Stimulated activated CD8-positive, alpha-beta memory T cell treated with anti-CD3 and anti-CD28 coated beads, Interleukin-12 subunit alpha, Interleukin-12 subunit beta, amount 100 ng/mL, for 24 hours (primary cell): ENCODE measurements around the gene ZSCAN21.
A peak's percentile ranks its signal among the peaks of the same experiment; 100 is the strongest.

Experiments
- DNase-seq: peaks from one replicate; pipeline ENCODE4 v3.0.0-alpha.2; 2020; ENCODE audit errors: extremely low read depth

The ZSCAN21 gene

GRCh38 chr7:100099452-100099851 lies 49.9 kb downstream of the ZSCAN21 start:
- no peak for DNase-seq

GRCh38 chr7:100100420-100101015 lies 50.9 kb downstream of the ZSCAN21 start:
- peak; percentile 65 for DNase-seq

- peak; percentile 94 for DNase-seq
Measured at GRCh38 chr7:100101016-100101862, 51.7 kb downstream of the ZSCAN21 start, which contains the start of the genes AP4M1 and MCM7. Gene AP4M1, plus strand, starts transcription at chr7:100101643. Its CDS starts 72 bp downstream, at chr7:100101715. Gene MCM7, minus strand, starts transcription at chr7:100101397. Its CDS starts 103 bp downstream, at chr7:100101294.

- no peak for DNase-seq
Measured at GRCh38 chr7:100102950-100103840, 53.6 kb downstream of the ZSCAN21 start.

- no peak for DNase-seq
Measured at GRCh38 chr7:100105534-100105933, 56.0 kb downstream of the ZSCAN21 start.

- no peak for DNase-seq
Measured at GRCh38 chr7:100106633-100107032, 57.1 kb downstream of the ZSCAN21 start.

- no peak for DNase-seq
Measured at GRCh38 chr7:100107125-100107737, 57.7 kb downstream of the ZSCAN21 start.

- DNase-seq = no peak
Measured at GRCh38 chr7:100107890-100108289, 58.3 kb downstream of the ZSCAN21 start.

- no peak for DNase-seq
Measured at GRCh38 chr7:100109521-100110163, 60.1 kb downstream of the ZSCAN21 start.

GRCh38 chr7:100111156-100111555 lies 61.6 kb downstream of the ZSCAN21 start:
- no peak for DNase-seq

GRCh38 chr7:100111914-100112313 lies 62.3 kb downstream of the ZSCAN21 start:
- DNase-seq = no peak
